ENCODE data around the gene KRTDAP. TPM values are rescaled to one million over a fixed set of nuclear protein-coding genes. Genes with fewer than 3 reads are reported as not detected.

Gene KRTDAP
- total and polyA plus RNA-seq, 9 of the 15 experiments (the other 6 are each of a cell fraction or from before 2014, with no cell fraction given) = not detected

- intact Hi-C loops (cut with micrococcal nuclease) (no loop called here), in situ Hi-C loops (cut with MboI) (no loop called here)
- Histone ChIP-seq H3K9me1 (ENCODE audit: control insufficient read depth, insufficient read depth, low read length) (no peaks in the 10 kb centered on the region), H3K9me3 (replicated peaks; ENCODE audit: control insufficient read depth, insufficient read depth, low read depth, low read length) (no peaks in the 10 kb centered on the region), H3K27me3 (ENCODE audit: control insufficient read depth in 2 of 2, insufficient read depth in 2 of 2, low read length in 2 of 2) (peaks cover 61 to 91% of the 10 kb centered on the region in 2 experiments), H4K20me1 (replicated peaks; ENCODE audit: control insufficient read depth, insufficient read depth, low read length) (peaks cover 13% of the 10 kb centered on the region; the same call in 1 of the 2 replicates), H3K36me3 (ENCODE audit: control insufficient read depth, insufficient read depth, low read length) (no peaks in the 10 kb centered on the region), H3K79me2 (ENCODE audit: control insufficient read depth, insufficient read depth, low read length) (no peaks in the 10 kb centered on the region), H3K27ac (ENCODE audit: extremely low read depth, low read depth, low read length) (no peak overlapping the region), H2AFZ (ENCODE audit: low read depth, low read length) (no peak overlapping the region), H3K4me1 (replicated peaks in 1 of 2; ENCODE audit: control insufficient read depth in 2 of 2, insufficient read depth in 2 of 2, low read length in 2 of 2) (peaks cover 0 to 20% of the 10 kb centered on the region in 2 experiments; a peak in 3 of 5 replicates), H3K4me3 (no peak overlapping the region), H3K4me2 (ENCODE audit: insufficient read depth, low read length) (no peak overlapping the region), H3K9ac (ENCODE audit: insufficient read depth in 1 of 2, low read depth in 2 of 2, low read length in 2 of 2) (no peak overlapping the region)
- no peak for FAIRE-seq
- WGBS (ENCODE audit: insufficient coverage, low coverage, missing lambda C conversion rate) = 0% methylated on average over 6 of the region's 7 CpGs
- no peak for ATAC-seq
- no TSS peak for BruUV-seq (replicated peaks)
- DNase-seq (ENCODE audit: extremely low read depth in 1 of 4, low spot score in 3 of 4) = no peak
- ChIA-PET POLR2A (interaction anchor here (0.7 to 0.9 kb wide), 3 partner anchors 9 to 249 kb away, joined by 3 read pairs; no protein-coding TSS in a partner anchor), CTCF (ENCODE audit: low intra/inter-chr PET ratio) (no interaction called here)
- TF ChIP-seq CREB5 (CRISPR knock-in tag; IDR thresholded peaks at IDR 0.05) (no peak), CHAMP1 (IDR thresholded peaks at IDR 0.05) (no peak), HDAC6 (IDR thresholded peaks at IDR 0.05; ENCODE audit: low read depth, low read length) (no peak), ZNF609 (CRISPR knock-in tag; IDR thresholded peaks at IDR 0.05; ENCODE audit: borderline replicate concordance) (no peak), RBM22 (IDR thresholded peaks at IDR 0.05; ENCODE audit: low read depth, low read length, poor library complexity, severe bottlenecking) (no peak), GTF2A2 (tag; IDR thresholded peaks at IDR 0.05) (no peak), GTF3C2 (IDR thresholded peaks at IDR 0.05; ENCODE audit: borderline replicate concordance, extremely low read depth, insufficient read length) (no peak)
Observed at GRCh38 chr19:35506011-35506410, 15.7 kb upstream of the KRTDAP start.

Data from K562 (cell line).